ENCODE data around the gene PIK3C2A.
"Not testable (repeated sequence)": the region's sequence is repeated elsewhere in the genome, so short reads cannot be mapped to it uniquely, and the experiment has no call there.

PIK3C2A gene

DNA sequence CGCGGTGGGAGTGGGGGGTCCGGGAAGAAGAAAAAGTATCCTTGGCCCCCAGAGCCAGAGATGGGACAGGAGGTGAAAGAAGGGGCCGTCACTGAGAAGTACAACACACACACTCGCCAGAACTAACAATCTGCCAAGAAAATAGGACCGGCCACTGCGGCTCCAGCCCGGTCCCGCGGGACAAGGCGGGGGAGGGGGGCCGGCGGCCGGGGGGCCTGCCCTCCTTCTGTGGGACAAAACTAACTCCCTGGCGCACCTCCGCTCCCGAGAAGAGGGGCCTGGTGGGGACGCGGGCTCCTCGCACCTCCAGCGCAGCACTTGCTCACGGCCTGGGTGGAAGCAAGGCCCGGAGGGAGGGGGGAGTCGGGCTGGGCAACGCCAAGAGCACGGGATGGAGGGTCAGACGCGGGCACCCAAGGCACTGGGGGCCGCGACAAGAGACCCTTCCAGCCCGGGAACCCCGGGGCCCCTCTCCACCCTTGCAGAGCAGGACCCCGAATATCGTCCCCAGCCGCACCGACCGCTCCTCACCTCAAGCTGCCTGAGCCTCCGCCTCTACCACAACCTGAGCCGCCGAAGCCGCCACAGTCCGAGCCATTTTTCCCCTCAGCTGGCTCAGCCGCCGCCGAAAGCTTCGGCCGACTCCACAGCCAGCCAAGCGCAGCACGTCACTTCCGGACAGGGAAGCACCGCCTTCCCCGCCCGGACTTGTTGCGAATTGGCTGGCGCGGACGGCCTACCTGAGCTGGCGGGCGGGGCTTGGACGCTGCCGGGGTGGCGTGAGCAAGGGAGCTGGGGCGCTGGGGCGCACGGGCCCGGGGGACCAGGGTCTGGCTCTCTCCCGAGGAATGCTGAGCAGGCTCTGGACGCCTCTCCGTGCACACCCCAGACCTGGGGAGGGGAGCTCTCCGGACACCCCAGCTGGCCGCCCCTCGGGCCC is at the start of gene PIK3C2A:
PIK3C2A (minus strand) TSS at position 670 of the 940 bp plus-strand sequence. CDS start 38,245 bp downstream, outside the sequence.
- peak; percentile 96 for DNase-seq (ENCODE audit: low spot score)

GRCh38 chr11:17257196-17257595 is 49.4 kb upstream of the PIK3C2A start:
- no peak for DNase-seq (ENCODE audit: low spot score)

DNA sequence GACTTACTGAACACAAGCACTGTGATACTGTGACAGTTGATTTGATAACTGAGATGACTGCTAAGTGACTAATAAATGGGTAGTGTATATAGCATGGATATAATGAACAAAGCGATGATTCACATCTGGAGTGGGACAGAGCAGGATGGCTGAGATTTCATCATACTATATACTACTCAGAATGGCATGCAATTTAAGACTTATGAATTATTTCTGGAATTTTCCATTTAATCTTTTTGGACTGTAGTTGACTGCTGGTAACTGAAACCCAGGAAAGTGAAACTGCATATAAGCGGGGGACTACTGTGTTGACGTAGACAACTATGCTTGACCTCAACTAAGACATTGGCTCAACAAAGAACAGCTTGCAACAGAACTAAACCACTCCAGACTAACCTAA is 48.7 kb upstream of the PIK3C2A start:
- DNase-seq (ENCODE audit: low spot score) = peak; percentile 68

DNA sequence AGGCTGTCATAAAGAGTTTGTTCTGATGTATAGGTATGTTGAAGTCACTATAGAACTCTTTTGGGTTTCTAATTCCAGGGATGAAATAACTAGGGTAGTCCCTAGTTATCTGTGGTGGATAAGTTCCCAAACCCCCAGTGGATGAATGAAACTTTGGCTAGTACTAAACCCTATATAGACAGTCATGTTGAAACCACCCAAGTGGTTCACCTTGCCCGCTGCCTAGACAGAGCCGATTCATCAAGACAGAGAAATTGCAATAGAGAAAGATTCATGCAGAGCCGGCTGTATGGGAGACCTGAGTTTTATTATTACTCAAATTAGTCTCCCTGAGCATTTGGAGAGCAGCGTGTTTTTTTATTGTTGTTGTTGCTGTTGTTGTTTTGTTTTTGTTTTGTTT is 44.9 kb upstream of the PIK3C2A start:
- no peak for DNase-seq (ENCODE audit: low spot score)

DNA sequence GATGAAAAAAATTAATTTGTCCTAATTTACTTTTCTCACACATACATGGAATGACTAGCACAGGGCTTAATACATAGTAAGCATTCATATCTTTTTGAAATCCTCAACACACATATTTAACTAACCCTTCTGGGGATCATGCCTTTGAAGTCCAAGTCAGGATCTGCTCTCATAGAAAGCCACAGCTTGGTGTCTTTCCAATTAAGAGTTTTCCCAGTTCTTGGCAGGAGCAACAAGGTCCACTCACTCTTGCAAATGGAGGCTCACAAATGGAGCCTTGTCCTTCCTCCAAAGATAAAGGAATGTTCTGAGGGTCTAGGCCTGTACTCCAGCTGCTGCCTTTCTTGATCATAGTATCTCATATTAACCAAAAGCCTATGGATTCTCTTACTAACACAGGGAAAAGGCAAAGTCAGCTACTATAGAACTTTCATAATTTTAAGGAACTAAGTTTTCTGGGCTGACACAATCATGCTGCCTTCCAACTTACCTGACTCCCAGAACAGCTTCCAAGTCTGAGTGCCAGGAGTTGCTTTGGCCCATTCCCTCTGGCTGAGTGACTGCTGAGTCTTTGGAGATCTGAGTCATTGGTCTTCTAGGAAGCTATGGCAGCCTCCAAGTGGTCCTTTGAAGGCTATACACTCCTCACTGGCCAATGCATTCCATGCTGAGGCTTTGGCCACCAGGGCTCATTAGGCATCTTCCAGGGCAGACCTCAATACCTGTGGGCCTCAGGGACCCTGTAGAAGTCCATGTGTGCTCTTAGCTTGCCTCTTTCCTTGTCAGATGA is 43.0 kb upstream of the PIK3C2A start:
- peak; percentile 16 for DNase-seq (ENCODE audit: low spot score)

- DNase-seq (ENCODE audit: low spot score) = no peak
These were observed 36.3 kb upstream of the PIK3C2A start for GRCh38 chr11:17244046-17244445.

- DNase-seq (ENCODE audit: low spot score) = not testable (repeated sequence)
These were observed 35.2 kb upstream of the PIK3C2A start for GRCh38 chr11:17242954-17243353.

- DNase-seq (ENCODE audit: low spot score) = no peak
These were observed 33.0 kb upstream of the PIK3C2A start for GRCh38 chr11:17240780-17241179.

DNA sequence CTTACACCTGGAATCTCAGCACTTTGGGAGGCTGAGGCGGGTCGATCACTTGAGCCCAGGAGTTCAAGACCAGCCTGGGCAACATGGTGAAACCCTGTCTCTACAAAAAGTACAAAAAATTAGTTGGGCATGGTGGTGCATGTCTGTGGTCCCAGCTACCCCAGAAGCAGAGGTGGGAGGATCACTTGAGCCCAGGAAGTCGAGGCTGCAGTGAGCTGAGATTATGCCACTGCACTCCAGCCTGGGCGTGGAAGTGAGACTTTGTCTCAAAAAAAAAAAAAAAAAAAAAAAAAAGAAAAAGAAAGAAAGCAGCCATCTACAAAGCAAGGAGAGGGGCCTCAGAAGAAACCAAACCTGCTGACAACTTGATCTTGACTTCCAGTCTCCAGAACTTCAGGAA is 32.1 kb upstream of the PIK3C2A start:
- DNase-seq (ENCODE audit: low spot score) = not testable (repeated sequence)

GRCh38 chr11:17238377-17238776 is 30.6 kb upstream of the PIK3C2A start:
- no peak for DNase-seq (ENCODE audit: low spot score)

GRCh38 chr11:17233101-17233500 is 25.3 kb upstream of the PIK3C2A start:
- no peak for DNase-seq (ENCODE audit: low spot score)

DNA sequence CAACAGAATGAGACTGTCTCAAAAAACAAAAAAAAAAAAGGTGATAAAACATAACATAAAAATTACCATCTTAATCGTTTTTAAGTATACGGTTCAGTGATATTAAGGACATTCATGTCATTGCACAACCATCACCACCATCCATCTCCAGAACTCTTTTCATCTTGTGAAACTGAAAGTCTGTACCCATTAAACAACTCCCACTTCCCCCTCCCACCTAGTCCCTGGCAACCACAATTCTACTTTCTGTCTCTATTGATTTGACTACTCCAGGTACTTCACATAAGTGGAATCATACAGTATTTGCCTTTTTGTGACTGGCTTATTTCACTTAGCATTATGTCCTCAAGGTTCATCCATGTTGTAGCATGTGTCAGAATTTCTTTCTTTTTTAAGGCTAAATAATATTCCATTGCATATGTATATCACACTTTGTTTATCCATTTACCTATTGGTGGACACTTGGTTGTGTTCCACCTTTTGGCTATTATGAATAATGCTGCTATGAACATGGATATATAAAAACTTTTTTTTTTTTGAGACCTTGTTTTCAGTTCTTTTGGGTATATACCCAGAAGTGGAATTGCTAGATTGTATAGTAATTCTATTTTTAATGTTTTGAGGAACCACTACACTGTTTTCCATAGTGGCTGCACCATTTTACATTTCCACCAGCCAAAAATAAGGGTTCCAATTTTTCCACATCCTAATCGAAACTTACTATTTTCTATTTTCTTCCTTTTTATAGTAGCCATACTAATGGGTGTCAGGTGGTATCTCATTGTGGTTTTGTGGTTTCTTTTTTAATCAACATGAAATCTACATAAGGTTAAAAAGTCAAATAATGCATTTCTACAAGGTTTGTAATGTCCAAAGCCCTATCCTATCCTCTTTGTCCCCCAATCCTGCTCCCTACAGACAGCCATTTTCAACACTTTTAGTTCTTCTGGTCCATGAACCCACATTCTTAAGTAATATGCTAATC is 23.4 kb upstream of the PIK3C2A start:
- no peak for DNase-seq (ENCODE audit: low spot score)

DNA sequence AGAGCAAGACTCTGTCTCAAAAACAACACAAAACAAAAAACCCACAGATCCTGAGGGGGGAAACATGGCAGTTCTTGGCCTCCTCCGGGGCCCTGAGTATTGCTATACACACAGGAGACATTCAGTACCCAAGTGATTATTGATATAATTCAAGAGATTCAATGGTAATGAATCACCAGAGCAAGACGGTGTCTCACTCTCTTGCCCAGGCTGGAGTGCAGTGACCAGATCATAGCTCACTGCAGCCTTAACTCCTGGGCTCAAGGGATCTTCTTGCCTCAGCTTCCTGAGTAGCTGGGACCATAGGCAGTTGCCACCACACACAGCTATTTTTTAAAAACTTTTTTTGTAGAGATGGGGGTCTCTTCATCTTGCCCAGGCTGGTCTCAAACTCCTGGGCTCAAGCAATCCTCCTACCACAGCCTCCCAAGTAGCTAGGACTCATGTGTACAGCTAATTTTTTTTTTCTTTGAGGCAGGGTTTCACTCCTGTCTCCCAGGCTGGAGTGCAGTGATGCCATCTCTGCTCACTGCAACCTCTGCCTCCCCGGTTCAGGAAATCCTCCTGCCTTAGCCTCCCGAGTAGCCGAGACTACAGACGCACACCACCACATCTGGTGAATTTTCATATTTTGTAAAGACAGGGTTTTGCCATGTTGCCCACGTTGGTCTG is 21.8 kb upstream of the PIK3C2A start:
- no peak for DNase-seq (ENCODE audit: low spot score)

- DNase-seq (ENCODE audit: low spot score) = not testable (repeated sequence)
These were observed 20.6 kb upstream of the PIK3C2A start for GRCh38 chr11:17228186-17228925.

DNA sequence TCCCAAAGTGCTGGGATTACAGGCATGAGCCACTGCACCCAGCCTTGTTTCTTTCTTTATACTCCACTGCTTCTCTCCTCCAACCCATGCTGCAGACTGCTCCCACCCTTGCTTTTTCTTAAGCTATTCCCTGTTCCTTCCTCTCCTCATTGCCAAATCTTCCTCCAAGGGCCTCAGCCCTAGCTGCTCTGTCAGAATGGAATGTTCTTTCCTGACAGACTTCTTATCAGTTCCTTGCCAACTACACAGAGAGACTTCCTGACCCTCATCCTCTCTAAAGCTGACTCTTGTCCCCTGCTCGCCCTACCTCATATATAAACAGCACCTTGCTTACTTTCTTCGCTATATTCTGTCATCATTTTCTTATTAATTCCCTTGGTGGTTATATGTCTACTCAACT is 16.9 kb upstream of the PIK3C2A start:
- DNase-seq (ENCODE audit: low spot score) = no peak

DNA sequence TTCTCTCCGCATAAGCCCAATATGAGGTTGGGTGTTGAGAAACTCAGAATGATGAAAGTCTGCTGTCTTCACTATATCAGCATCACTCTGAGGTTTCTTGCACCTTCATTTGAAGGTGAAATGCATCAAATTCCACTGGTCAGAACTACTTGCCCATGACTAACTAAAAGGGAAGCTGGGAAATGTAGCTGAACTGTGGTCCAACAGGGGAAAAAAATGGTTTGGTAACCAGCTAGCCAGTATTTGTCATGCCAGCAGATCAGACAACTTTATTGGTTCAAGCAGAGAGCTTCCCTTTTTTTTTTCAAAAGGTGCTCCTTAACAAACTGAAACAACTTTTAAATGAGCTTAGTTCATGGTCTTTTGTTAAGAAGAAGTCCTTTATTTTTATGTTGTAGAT is 14.2 kb upstream of the PIK3C2A start:
- peak; percentile 51 for DNase-seq (ENCODE audit: low spot score)

DNA sequence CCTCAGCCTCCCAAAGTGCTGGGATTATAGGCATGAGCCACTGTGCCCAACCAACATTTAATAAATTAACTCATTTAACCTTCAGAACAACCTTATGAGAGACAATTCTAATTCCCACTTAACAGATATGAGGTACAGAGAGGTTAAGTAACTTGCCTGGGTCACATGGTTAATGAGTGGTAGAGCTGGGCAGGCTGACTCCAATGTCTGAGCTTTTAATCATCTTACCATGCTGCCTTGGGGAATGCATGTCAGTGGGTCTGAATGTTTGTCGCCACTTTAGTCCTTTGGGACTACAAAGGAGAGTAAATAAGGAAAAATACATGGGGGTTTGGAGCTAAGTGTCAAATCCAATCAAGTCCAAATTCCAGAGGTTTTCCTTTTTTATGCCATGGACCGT is 11.2 kb upstream of the PIK3C2A start:
- no peak for DNase-seq (ENCODE audit: low spot score)

DNA sequence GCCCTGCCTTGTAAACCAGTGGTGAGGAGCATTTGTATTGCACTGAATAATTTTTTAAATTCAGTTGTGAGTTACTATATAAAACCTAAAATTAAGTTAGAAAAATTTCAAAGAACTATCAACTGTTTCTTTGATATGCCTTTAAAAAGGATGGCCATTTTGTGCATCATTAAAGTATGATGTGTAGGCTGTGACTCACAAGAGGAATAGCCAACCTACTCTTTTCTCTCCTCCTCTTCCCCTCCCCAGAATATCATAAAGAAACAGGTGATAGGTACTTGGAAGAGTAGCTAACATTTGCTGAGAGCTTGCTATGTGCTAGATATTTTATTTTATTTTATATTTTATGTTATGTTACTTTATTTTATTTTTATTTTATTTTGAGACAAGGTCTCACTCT is 10.6 kb upstream of the PIK3C2A start:
- DNase-seq (ENCODE audit: low spot score) = no peak

GRCh38 chr11:17217401-17217800 is 9.6 kb upstream of the PIK3C2A start:
- no peak for DNase-seq (ENCODE audit: low spot score)

DNA sequence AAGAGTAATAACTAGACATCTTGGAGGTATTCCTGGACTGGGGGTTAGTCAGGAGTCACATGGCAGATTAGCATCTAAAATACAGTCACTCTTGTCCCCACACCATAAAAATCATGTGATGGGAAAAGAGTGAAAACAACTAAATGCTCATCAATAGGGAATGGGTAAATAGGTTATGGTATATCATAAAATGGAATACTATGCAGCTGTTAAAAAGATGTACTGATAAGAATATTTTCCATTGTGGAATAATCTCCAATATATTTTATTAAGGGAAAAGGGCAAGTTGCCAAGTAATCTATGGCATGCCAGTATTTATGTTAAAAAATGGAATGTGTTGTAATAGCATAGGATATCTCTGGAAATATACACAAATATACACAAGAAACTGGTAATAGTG is 6.6 kb upstream of the PIK3C2A start:
- DNase-seq (ENCODE audit: low spot score) = no peak

All from AG20443 (cell line).